Coronary artery (tissue), 2 donors: ENCODE measurements around the gene TBX5.

ENCODE experiments used
- DNase-seq: peaks from one replicate; pipeline ENCODE4 v3.0.0-alpha.2; 2017; ENCODE audit warnings: low spot score
- H3K27ac ChIP-seq, 2 donors: fragments of 200-600 bp; sonication (generic); one replicate each; pipeline ENCODE4 v1.5.1; 2016 to 2019
- H3K4me3 ChIP-seq: fragments of 200-600 bp; sonication (generic); 2 replicates; pipeline ENCODE4 v1.5.1; 2016; ENCODE audit warnings: mild to moderate bottlenecking, moderate library complexity
- TF ChIP-seq, protein P1 (sequence below): fragments of 200-600 bp; sonication (generic); IDR thresholded peaks from one replicate; pipeline ENCODE4 v1.5.1; 2019; ENCODE audit warnings: antibody characterized with exemption

TBX5 gene

DNA sequence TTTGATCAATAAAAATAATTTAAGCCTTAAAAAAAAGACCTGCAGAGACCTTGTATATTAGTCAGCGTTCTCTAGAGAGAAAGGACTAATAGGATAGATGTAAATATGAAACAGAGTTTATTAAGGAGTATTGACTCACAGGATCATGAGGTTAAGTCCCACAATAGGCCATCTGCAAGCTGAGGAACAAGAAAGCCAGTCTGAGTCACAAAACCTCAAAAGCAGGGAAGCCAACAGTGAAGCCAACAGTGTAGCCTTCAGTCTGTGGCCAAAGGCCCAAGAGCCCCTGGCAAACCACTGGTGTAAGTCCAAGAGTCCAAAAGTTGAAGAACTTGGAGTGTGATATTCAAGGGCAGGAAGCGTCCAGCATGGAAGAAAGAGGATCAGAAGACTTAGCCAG, 66.3 kb downstream of the TBX5 start:
- Histone ChIP-seq H3K27ac (no peak overlapping the region), H3K4me3 (no peak overlapping the region)
- no peak for DNase-seq
- TF ChIP-seq, protein P1, sequence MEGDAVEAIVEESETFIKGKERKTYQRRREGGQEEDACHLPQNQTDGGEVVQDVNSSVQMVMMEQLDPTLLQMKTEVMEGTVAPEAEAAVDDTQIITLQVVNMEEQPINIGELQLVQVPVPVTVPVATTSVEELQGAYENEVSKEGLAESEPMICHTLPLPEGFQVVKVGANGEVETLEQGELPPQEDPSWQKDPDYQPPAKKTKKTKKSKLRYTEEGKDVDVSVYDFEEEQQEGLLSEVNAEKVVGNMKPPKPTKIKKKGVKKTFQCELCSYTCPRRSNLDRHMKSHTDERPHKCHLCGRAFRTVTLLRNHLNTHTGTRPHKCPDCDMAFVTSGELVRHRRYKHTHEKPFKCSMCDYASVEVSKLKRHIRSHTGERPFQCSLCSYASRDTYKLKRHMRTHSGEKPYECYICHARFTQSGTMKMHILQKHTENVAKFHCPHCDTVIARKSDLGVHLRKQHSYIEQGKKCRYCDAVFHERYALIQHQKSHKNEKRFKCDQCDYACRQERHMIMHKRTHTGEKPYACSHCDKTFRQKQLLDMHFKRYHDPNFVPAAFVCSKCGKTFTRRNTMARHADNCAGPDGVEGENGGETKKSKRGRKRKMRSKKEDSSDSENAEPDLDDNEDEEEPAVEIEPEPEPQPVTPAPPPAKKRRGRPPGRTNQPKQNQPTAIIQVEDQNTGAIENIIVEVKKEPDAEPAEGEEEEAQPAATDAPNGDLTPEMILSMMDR, result no peak

GRCh38 chr12:114335607-114336006, 70.3 kb downstream of the TBX5 start:
- no peak overlapping the region for H3K4me3 ChIP-seq
- no peak overlapping the region for H3K27ac ChIP-seq
- TF ChIP-seq, protein P1, result no peak
- no peak for DNase-seq

- TF ChIP-seq, protein P1, result no peak
- H3K27ac ChIP-seq, result no peak overlapping the region
Observed at GRCh38 chr12:114334395-114334794, 71.5 kb downstream of the TBX5 start.

DNA sequence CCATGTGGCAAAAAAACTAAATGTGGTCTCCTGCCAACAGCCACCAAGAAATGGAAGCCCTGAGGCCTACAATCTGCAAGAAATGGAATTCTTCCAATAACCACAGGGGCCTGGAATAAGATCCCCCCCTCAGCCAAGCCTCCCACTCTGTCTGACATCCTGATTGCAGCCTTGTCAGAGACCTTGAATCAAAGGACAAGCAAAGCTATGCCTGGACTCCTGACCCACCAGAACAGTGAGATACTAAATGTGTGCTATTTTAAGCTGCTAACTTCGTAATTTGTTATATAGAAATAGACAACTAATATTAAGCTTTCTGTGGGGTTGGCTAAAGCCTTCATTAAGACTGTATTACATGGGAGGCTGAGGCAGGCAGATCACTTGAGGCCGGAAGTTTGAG, 77.7 kb downstream of the TBX5 start:
- no peak overlapping the region for H3K4me3 ChIP-seq
- TF ChIP-seq, protein P1, result no peak
- no peak overlapping the region for H3K27ac ChIP-seq
- no peak for DNase-seq

More at GRCh38 chr12:114334395-114334794, 71.5 kb downstream of the TBX5 start:
- DNase-seq, result no peak
- no peak overlapping the region for H3K4me3 ChIP-seq

DNA sequence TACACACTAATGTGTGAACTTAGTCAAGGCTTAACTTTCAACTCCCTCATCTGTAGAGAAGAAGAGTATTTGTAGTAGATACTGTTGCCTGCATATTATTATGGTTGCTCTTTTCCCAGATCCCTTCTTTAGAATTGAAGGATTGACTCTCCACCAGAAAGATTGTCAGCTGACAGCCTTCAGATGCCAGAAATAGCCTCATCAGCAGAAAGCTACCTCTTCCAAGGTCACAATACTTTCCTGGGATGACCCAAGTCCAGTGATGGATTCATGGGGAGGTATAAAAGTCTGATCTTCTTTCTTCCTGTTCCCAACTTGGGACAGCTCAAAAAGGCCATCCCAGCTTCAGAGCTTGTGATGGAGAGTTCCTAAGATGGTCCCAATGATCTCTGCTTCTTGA, 78.2 kb downstream of the TBX5 start:
- DNase-seq, result no peak
- TF ChIP-seq, protein P1, result no peak
- Histone ChIP-seq H3K4me3 (no peak overlapping the region), H3K27ac (no peak overlapping the region)

GRCh38 chr12:114321524-114321923, 84.4 kb downstream of the TBX5 start:
- no peak for DNase-seq
- Histone ChIP-seq H3K27ac (no peak overlapping the region), H3K4me3 (no peak overlapping the region)
- TF ChIP-seq, protein P1, result no peak

GRCh38 chr12:114320968-114321367, 85.0 kb downstream of the TBX5 start:
- TF ChIP-seq, protein P1, result no peak
- H3K27ac ChIP-seq, result peak overlapping the region in 1 of 2 donors; percentile 4
- no peak overlapping the region for H3K4me3 ChIP-seq
- no peak for DNase-seq
